Effector memory CD8-positive, alpha-beta T cell (primary cell): Measurements from ENCODE around the gene GPC5.
"Not testable (repeated sequence)": the region's sequence is repeated elsewhere in the genome, so short reads cannot be mapped to it uniquely, and the experiment has no call there.

ENCODE experiments used
- ATAC-seq: fragments of 150-1000 bp; cut with Tn5 transposase; replicated peaks from 2 replicates; pipeline ENCODE4 v1.10.0; 2021; ENCODE audit warnings: mild to moderate bottlenecking, moderate library complexity
- DNase-seq, 3 experiments: peaks; one replicate each; pipeline ENCODE4 v3.0.0; 2021
- H3K27ac Mint-ChIP-seq, 2 donors: one replicate each; pipeline ENCODE4 v1.8.0; 2022; ENCODE audit warnings: mild to moderate bottlenecking in 2 of 2, mixed read lengths in 2 of 2, moderate library complexity in 2 of 2
- H3K27me3 Mint-ChIP-seq, 2 donors: one replicate each; pipeline ENCODE4 v1.8.0; 2022; ENCODE audit warnings: mixed read lengths in 2 of 2
- H3K36me3 Mint-ChIP-seq: one replicate; pipeline ENCODE4 v1.8.0; 2022; ENCODE audit warnings: mild to moderate bottlenecking, moderate library complexity, mixed read lengths; ENCODE audit not compliant: insufficient read depth
- H3K4me1 Mint-ChIP-seq, 2 donors: one replicate each; pipeline ENCODE4 v1.8.0; 2022; ENCODE audit warnings: low read depth in 2 of 2, mixed read lengths in 2 of 2
- H3K4me3 Mint-ChIP-seq, 2 donors: one replicate each; pipeline ENCODE4 v1.8.0; 2022; ENCODE audit warnings: mild to moderate bottlenecking in 2 of 2, mixed read lengths in 2 of 2, moderate library complexity in 2 of 2
- H3K9me3 Mint-ChIP-seq, 2 donors: one replicate each; pipeline ENCODE4 v1.8.0; 2022; ENCODE audit warnings: mixed read lengths in 2 of 2

GPC5 gene

DNA sequence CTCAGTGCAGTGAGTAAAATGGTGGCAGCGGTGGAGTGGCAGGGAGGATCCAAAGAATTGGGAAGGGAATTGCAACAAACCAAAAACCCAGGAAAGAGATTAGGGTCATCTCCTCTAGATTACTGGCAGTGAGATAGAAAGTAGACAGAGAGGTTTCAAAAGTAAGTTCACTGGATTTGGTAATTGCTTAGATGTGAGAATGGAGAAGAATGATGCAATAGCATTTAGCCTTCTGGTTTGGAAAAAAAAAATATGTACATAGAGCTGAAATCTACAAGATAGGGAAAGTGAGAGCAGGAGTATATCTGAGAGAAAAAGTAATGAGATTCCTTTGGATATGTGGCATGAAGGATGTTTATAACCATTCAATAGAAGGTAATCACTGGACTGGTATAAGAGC is 1345.6 kb downstream of the GPC5 start:
- Mint-ChIP-seq H3K27me3 (no peaks in the 10 kb centered on the region), H3K4me3 (no peak overlapping the region), H3K4me1 (no peaks in the 10 kb centered on the region), H3K36me3 (no peaks in the 10 kb centered on the region), H3K27ac (no peak overlapping the region), H3K9me3 (peaks cover 0 to 7% of the 10 kb centered on the region in 2 donors)
- DNase-seq (no peak), ATAC-seq (no peak)

DNA sequence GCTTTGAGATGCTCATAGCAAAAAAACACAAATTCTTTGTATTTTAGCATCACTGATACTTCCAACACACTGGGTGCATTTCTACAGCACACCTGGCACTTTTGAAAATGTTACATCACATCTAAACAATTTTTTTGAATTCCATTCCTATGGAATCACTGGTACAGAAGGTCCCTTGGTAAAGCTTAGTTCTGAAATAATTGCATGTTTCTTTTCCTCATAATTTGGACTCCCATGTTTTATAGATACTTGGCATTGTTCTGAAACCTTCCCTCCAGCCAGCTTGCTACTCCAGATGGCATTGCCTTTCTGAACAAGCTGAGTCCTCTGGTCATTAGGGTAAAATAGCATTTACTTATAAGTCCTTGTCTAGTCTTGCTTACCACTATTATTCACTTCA is 1346.8 kb downstream of the GPC5 start:
- no peak overlapping the region for H3K4me3 Mint-ChIP-seq
- no peaks in the 10 kb centered on the region for H3K27me3 Mint-ChIP-seq
- no peak overlapping the region for H3K27ac Mint-ChIP-seq
- ATAC-seq (no peak), DNase-seq (no peak)
- no peaks in the 10 kb centered on the region for H3K36me3 Mint-ChIP-seq
- H3K9me3 Mint-ChIP-seq, result peaks cover 0 to 7% of the 10 kb centered on the region in 2 donors
- no peaks in the 10 kb centered on the region for H3K4me1 Mint-ChIP-seq

DNA sequence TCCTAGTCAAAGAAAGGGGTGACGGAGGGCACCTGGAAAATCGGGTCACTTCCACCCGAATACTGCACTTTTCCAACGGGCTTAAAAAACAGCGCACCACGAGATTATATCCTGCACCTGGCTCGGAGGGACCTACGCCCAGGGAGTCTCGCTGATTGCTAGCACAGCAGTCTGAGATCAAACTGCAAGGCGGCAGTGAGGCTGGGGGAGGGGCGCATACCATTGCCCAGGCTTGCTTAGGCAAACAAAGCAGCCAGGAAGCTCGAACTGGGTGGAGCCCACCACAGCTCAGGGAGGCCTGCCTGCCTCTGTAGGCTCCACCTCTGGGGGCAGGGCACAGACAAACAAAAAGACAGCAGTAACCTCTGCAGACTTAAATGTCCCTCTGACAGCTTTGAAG is 1354.3 kb downstream of the GPC5 start:
- H3K4me3 Mint-ChIP-seq, H3K4me1 Mint-ChIP-seq, H3K9me3 Mint-ChIP-seq, ATAC-seq, H3K36me3 Mint-ChIP-seq, H3K27ac Mint-ChIP-seq, DNase-seq, H3K27me3 Mint-ChIP-seq: not testable (repeated sequence)

- Mint-ChIP-seq H3K27me3 (no peaks in the 10 kb centered on the region), H3K4me3 (no peak overlapping the region), H3K27ac (no peak overlapping the region), H3K36me3 (no peaks in the 10 kb centered on the region), H3K4me1 (no peaks in the 10 kb centered on the region), H3K9me3 (peaks cover 0 to 2% of the 10 kb centered on the region in 2 donors)
- no peak for ATAC-seq
- DNase-seq, result no peak
These were observed 1363.3 kb downstream of the GPC5 start for GRCh38 chr13:92761710-92762109.

DNA sequence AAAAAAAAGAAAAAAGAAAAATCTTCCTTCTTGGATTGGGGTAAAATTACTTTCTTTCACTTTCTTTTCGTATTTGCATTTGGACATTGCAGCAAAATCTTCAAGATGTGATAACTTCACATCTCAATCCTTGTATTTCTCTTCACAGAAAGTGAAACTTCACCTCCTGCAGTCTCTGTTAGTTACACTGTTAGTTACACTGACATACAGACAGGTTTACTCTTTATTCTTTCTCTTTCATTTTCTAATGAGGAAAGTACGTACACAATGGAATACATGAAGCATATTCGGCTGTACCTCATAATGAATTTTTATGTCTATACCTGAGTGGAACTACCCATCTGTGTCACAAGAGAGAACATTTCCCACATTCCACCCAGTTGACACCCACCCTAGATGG is 1369.0 kb downstream of the GPC5 start:
- Mint-ChIP-seq H3K36me3 (no peaks in the 10 kb centered on the region), H3K4me3 (no peak overlapping the region), H3K27ac (no peak overlapping the region), H3K4me1 (peaks cover 0 to 1% of the 10 kb centered on the region in 2 donors), H3K27me3 (no peaks in the 10 kb centered on the region), H3K9me3 (peaks cover 10 to 13% of the 10 kb centered on the region in 2 donors)
- ATAC-seq (no peak), DNase-seq (no peak)

- no peak overlapping the region for H3K4me3 Mint-ChIP-seq
- no peaks in the 10 kb centered on the region for H3K36me3 Mint-ChIP-seq
- no peak overlapping the region for H3K27ac Mint-ChIP-seq
- no peaks in the 10 kb centered on the region for H3K27me3 Mint-ChIP-seq
- peaks cover 0 to 1% of the 10 kb centered on the region in 2 donors for H3K4me1 Mint-ChIP-seq
- ATAC-seq (no peak), DNase-seq (no peak)
- H3K9me3 Mint-ChIP-seq, result peaks cover 11 to 13% of the 10 kb centered on the region in 2 donors
These were observed 1370.2 kb downstream of the GPC5 start for GRCh38 chr13:92768602-92769001.

- Mint-ChIP-seq H3K4me3 (no peak overlapping the region), H3K27ac (no peak overlapping the region), H3K4me1 (peaks cover 0 to 1% of the 10 kb centered on the region in 2 donors), H3K27me3 (no peaks in the 10 kb centered on the region), H3K9me3 (peaks cover 13% of the 10 kb centered on the region in 2 donors), H3K36me3 (no peaks in the 10 kb centered on the region)
- DNase-seq (no peak), ATAC-seq (no peak)
These were observed 1370.6 kb downstream of the GPC5 start for GRCh38 chr13:92769046-92769445.

GRCh38 chr13:92775658-92776057 is 1377.2 kb downstream of the GPC5 start:
- H3K27ac Mint-ChIP-seq, result no peak overlapping the region
- ATAC-seq (no peak), DNase-seq (no peak)
- H3K4me3 Mint-ChIP-seq, result no peak overlapping the region
- H3K36me3 Mint-ChIP-seq, result no peaks in the 10 kb centered on the region
- no peaks in the 10 kb centered on the region for H3K27me3 Mint-ChIP-seq
- peaks cover 5 to 12% of the 10 kb centered on the region in 2 donors for H3K9me3 Mint-ChIP-seq
- H3K4me1 Mint-ChIP-seq, result no peaks in the 10 kb centered on the region

DNA sequence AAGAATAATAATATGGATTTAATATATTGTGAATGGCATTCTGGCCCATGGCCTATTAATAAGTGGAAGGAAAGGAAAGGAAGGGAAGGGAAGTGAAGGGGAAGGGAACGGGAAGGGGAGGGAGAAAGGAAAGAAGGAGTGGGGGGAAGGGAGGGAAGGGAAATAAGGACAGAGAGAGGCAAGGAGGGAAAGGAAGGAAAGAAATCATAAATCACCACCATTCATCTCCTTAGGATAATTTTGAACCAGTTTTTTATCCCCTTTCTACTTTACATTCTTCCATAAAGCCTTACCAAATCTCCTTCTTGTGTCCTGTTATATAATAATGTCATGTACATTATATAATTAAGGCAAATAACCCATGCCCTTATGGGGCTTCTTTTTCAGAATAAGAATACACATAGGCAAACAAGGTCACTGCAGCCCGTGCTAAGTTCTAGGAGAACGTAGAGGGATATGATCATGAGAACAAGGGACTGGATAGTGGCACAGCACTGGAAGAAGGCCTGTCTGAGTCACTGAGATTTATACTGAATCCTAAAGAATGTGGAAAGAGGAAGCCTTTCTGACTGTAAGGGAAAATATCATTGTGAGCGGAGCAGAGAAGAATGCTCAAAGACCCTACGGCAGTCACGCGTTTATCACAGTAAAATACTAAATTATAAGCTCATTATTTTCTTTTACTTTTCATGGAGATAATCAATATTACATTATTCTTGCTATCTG is 1383.7 kb downstream of the GPC5 start:
- no peaks in the 10 kb centered on the region for H3K27me3 Mint-ChIP-seq
- no peak overlapping the region for H3K27ac Mint-ChIP-seq
- DNase-seq (no peak), ATAC-seq (no peak)
- H3K9me3 Mint-ChIP-seq, result peaks cover 0 to 16% of the 10 kb centered on the region in 2 donors
- no peaks in the 10 kb centered on the region for H3K4me1 Mint-ChIP-seq
- H3K4me3 Mint-ChIP-seq, result no peak overlapping the region
- no peaks in the 10 kb centered on the region for H3K36me3 Mint-ChIP-seq

DNA sequence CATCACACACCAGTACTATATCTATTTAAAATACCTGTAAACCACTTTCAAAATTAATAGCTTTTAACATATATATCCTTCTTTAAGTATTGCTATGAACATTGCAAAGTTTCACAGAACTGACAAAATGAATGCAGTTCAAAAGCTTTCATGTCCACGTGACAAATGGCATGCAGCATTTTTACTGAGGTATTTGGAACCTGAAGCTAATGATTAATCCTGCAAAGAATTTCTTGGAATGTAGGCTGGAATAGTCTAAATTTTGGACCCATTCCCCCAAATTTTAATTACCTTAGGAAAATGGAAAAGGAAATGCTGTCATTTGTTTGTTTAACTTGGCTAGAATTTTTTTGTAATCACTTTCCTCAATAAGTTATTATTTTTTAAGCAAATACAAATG is 1404.4 kb downstream of the GPC5 start:
- Mint-ChIP-seq H3K4me1 (peaks cover 0 to 3% of the 10 kb centered on the region in 2 donors), H3K27ac (no peak overlapping the region), H3K36me3 (no peaks in the 10 kb centered on the region), H3K27me3 (no peaks in the 10 kb centered on the region), H3K4me3 (no peak overlapping the region), H3K9me3 (peaks cover 0 to 3% of the 10 kb centered on the region in 2 donors)
- ATAC-seq (no peak), DNase-seq (no peak)

- no peak for DNase-seq
- peaks cover 0 to 3% of the 10 kb centered on the region in 2 donors for H3K9me3 Mint-ChIP-seq
- H3K27me3 Mint-ChIP-seq, result no peaks in the 10 kb centered on the region
- H3K36me3 Mint-ChIP-seq, result no peaks in the 10 kb centered on the region
- H3K27ac Mint-ChIP-seq, result no peak overlapping the region
- H3K4me1 Mint-ChIP-seq, result peaks cover 0 to 3% of the 10 kb centered on the region in 2 donors
- no peak overlapping the region for H3K4me3 Mint-ChIP-seq
- no peak for ATAC-seq
These were observed 1405.9 kb downstream of the GPC5 start for GRCh38 chr13:92804346-92804745.

GRCh38 chr13:92804926-92805325 is 1406.5 kb downstream of the GPC5 start:
- Mint-ChIP-seq H3K9me3 (peaks cover 0 to 3% of the 10 kb centered on the region in 2 donors), H3K36me3 (no peaks in the 10 kb centered on the region), H3K4me1 (peaks cover 0 to 3% of the 10 kb centered on the region in 2 donors), H3K27me3 (no peaks in the 10 kb centered on the region), H3K27ac (no peak overlapping the region), H3K4me3 (no peak overlapping the region)
- ATAC-seq (no peak), DNase-seq (no peak)

DNA sequence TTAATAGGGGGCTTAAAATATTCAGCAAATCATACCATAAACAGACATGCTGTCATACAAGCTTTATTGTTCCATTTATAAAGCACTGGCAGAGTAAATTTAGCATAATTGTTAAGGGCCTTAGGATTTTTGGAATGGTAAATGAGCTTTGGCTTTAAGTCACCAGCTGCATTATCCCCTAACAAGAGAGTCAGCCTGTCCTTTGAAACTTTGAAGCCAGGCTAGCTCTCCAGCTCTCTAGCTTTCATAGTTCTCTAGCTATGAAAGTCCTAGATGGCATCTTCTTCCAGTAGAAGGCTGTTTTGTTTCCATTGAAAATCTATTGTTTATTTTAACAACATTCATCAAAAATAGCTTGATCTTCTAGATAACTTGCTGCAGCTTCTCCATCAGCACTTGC is 1407.3 kb downstream of the GPC5 start:
- Mint-ChIP-seq H3K4me1 (peaks cover 0 to 3% of the 10 kb centered on the region in 2 donors), H3K9me3 (peaks cover 0 to 3% of the 10 kb centered on the region in 2 donors), H3K27ac (peak overlapping the region in 1 of 2 donors; percentile 77), H3K4me3 (peak overlapping the region; percentile 49 to 68), H3K27me3 (no peaks in the 10 kb centered on the region), H3K36me3 (no peaks in the 10 kb centered on the region)
- ATAC-seq (no peak), DNase-seq (no peak)

DNA sequence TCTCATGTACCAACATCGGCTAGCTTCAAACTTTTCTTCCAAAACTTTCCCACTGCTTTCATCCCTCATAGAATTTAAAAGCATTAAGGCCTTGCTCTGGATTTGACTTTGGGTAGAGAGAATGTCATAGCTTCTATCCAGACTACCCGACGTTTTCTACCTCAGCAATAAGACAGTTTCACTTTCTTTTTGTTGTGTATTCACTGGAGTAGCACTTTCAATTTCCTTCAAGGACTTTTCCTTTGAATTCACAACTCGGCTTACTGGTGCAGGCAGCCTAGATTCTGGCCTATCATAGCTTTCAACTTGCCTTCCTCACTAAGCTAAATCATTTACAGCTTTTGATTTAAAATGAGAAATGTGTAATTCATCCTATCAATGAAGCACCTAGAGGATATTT is 1407.8 kb downstream of the GPC5 start:
- peak overlapping the region in 1 of 2 donors; percentile 77 for H3K27ac Mint-ChIP-seq
- no peak for DNase-seq
- H3K36me3 Mint-ChIP-seq, result no peaks in the 10 kb centered on the region
- peak; percentile 44 for ATAC-seq
- H3K9me3 Mint-ChIP-seq, result peaks cover 0 to 3% of the 10 kb centered on the region in 2 donors
- no peaks in the 10 kb centered on the region for H3K27me3 Mint-ChIP-seq
- H3K4me1 Mint-ChIP-seq, result peaks cover 0 to 3% of the 10 kb centered on the region in 2 donors
- H3K4me3 Mint-ChIP-seq, result peak overlapping the region; percentile 49 to 68
